ENCODE results near the gene SELENOO.
A peak's percentile ranks its signal among the peaks of the same experiment; 100 is the strongest.

SELENOO gene

GRCh38 chr22:50170453-50171318, 30.1 kb upstream of the SELENOO start, which contains the start of gene PANX2:
Gene PANX2 (plus strand): TSS chr22:50170731. CDS start chr22:50170731, 0 bp downstream.
- in situ Hi-C loops (cut with MboI; ENCODE audit: low pct_unique_long_range_greater_than_20kb, low sequenced_read_pairs), result no loop called here
- DNase-seq, result no peak

DNA sequence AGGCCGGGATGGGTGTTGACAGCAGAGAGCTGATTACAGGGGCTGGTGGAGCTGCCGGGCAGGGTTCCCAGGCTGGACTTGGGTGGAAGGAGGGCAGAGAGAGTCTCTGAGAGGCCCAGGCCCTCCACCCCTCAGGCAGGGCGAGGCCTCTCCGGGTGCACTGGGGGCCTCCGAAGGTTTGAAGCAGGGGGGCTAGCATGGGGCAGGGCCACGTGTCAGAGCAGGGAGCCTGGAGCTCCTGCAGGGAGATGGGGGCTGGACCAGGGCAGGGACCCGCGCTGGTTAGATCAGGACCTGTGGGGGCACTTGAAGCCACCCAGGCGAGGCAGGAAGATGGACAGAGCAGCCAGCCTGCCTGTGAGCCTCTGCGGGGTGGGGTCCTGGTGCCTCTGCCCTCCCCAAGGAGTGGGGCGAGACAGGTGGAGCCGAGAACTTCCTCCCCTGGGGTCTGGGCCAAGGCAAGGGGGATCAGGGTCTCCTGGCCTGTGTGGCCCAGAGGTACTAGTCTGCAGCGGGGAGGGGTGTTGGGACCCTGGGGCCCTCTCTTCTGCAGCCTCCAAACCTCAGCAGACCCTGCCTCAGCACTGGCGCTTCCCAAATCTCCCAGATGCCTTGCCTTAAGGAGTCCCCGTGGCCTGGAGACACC, 29.4 kb upstream of the SELENOO start:
- no peak for DNase-seq
- in situ Hi-C loops (cut with MboI; ENCODE audit: low pct_unique_long_range_greater_than_20kb, low sequenced_read_pairs), result no loop called here

DNA sequence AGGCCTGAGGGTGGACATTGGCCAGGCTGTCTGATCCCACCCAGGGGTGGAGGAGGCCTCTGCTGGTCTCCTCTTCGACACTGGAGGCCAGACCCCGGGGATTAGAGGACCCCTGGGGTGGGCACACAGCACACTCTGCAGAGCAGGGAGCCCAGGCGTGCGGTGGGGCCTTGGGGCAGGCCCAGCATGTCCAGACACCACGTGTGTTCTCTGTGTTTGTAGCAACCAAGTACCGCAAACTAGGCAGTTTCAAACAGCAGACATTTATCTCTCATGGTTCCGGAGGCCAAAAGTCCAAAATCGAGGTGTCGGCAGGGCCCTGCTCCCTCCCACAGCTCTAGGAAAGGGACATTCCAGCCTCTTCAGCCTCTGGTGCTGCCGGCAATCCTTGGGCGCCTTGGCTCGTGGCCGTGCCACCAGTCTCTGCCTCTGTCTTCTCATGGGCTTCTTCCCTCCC, 28.8 kb upstream of the SELENOO start:
- no peak for DNase-seq
- in situ Hi-C loops (cut with MboI; ENCODE audit: low pct_unique_long_range_greater_than_20kb, low sequenced_read_pairs), result no loop called here

DNA sequence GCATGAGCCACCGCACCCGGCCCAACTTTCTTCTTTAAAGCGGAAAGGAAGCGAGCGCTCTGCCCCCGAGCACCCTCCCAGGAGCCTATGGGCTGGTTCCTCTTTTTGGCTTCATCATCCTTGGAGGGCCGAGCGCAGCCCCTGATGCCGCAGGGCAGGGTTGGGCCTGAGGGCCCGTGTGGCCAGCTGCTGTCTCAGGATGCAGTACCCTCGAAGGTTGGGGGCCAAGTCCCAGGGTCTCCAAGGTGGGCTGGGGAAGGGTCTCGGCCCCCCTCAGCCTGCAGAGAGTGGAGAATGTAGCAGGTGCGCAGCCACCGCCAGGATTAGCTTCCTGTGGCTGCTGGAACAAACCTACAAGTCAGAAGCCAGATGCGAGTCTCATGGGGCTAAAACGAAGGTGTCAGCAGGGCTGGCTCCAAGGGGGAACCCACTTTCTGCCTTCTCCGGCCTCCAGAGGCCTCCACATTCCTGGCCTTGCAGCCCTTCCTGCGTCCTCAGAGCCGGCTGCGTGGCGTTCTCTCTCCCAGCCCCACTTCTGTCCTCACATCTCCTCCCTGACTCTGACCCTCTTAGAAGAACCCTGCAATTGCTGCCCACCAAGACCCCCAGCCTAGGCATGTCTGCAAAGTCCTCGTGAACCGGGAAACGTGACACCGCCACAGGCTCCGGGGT, 27.4 kb upstream of the SELENOO start:
- in situ Hi-C loops (cut with MboI; ENCODE audit: low pct_unique_long_range_greater_than_20kb, low sequenced_read_pairs), result no loop called here

GRCh38 chr22:50173983-50174355, 26.8 kb upstream of the SELENOO start:
- in situ Hi-C loops (cut with MboI; ENCODE audit: low pct_unique_long_range_greater_than_20kb, low sequenced_read_pairs), result no loop called here
- DNase-seq, result no peak

More for the DNA sequence above, 27.4 kb upstream of the SELENOO start:
- peak; percentile 65 for DNase-seq

DNA sequence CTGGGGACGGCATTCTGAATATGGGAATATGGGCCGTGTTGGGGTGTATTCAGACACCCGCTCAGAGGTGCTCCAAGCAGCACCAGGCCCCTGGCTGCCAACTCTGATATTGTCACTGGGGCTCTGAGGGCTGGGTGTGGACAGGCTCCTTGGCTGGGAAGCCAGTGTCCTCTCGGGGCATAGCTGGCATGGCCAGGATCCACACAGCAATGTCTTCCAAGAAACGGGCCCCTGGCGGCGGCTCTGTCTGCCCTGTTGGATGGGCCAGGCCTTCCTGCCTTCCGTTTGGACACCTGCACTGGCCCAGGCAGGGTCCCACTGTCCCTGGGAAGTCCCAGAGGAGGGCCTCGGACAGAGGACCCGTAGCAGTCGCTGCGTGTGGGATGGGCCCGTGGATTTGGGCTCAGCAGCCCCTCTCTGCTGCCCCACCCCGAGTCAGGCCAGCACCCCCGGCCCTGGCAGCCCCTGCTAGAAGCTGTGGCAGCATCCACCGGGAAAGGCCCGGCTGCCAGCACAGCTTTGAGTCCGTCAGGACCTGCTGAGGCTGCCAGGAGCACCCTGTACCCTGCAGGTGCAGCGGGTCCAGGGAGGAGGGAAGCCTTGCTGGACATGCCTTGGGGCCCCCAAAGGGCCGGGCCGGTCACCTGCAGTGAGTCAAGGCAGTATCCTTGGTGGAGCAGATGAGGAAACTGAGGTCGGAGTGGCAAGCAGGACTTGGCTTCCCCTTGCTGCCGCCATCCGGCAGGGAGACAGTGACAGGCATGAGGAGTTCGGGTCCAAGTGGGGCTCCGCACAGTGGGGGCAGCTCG, 26.2 kb upstream of the SELENOO start:
- no peak for DNase-seq
- in situ Hi-C loops (cut with MboI; ENCODE audit: low pct_unique_long_range_greater_than_20kb, low sequenced_read_pairs), result no loop called here

GRCh38 chr22:50175191-50175461, 25.7 kb upstream of the SELENOO start:
- in situ Hi-C loops (cut with MboI; ENCODE audit: low pct_unique_long_range_greater_than_20kb, low sequenced_read_pairs), result no loop called here
- DNase-seq, result no peak

GRCh38 chr22:50175921-50176849, 24.6 kb upstream of the SELENOO start:
- in situ Hi-C loops (cut with MboI; ENCODE audit: low pct_unique_long_range_greater_than_20kb, low sequenced_read_pairs), result no loop called here

DNA sequence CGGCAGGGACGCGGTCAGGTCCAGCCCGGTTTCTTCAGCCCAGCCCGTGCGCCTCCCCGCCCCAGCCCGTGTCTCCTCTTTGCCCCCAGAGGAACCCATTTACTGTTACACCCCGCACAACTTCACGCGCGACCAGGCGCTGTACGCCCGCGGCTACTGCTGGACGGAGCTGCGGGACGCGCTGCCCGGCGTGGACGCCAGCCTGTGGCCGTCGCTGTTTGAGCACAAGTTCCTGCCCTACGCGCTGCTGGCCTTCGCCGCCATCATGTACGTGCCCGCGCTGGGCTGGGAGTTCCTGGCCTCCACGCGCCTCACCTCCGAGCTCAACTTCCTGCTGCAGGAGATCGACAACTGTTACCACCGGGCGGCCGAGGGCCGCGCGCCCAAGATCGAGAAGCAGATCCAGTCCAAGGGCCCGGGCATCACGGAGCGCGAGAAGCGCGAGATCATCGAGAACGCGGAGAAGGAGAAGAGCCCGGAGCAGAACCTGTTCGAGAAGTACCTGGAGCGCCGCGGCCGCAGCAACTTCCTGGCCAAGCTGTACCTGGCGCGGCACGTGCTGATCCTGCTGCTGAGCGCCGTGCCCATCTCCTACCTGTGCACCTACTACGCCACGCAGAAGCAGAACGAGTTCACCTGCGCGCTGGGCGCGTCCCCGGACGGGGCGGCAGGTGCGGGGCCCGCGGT, 23.8 kb upstream of the SELENOO start:
- in situ Hi-C loops (cut with MboI; ENCODE audit: low pct_unique_long_range_greater_than_20kb, low sequenced_read_pairs), result no loop called here
- no peak for DNase-seq

More at GRCh38 chr22:50175921-50176849, 24.6 kb upstream of the SELENOO start:
- no peak for DNase-seq

GRCh38 chr22:50177537-50178470, 23.0 kb upstream of the SELENOO start:
- DNase-seq, result no peak
- in situ Hi-C loops (cut with MboI; ENCODE audit: low pct_unique_long_range_greater_than_20kb, low sequenced_read_pairs), result no loop called here

GRCh38 chr22:50178471-50178864, 22.3 kb upstream of the SELENOO start:
- no peak for DNase-seq
- in situ Hi-C loops (cut with MboI; ENCODE audit: low pct_unique_long_range_greater_than_20kb, low sequenced_read_pairs), result no loop called here

DNA sequence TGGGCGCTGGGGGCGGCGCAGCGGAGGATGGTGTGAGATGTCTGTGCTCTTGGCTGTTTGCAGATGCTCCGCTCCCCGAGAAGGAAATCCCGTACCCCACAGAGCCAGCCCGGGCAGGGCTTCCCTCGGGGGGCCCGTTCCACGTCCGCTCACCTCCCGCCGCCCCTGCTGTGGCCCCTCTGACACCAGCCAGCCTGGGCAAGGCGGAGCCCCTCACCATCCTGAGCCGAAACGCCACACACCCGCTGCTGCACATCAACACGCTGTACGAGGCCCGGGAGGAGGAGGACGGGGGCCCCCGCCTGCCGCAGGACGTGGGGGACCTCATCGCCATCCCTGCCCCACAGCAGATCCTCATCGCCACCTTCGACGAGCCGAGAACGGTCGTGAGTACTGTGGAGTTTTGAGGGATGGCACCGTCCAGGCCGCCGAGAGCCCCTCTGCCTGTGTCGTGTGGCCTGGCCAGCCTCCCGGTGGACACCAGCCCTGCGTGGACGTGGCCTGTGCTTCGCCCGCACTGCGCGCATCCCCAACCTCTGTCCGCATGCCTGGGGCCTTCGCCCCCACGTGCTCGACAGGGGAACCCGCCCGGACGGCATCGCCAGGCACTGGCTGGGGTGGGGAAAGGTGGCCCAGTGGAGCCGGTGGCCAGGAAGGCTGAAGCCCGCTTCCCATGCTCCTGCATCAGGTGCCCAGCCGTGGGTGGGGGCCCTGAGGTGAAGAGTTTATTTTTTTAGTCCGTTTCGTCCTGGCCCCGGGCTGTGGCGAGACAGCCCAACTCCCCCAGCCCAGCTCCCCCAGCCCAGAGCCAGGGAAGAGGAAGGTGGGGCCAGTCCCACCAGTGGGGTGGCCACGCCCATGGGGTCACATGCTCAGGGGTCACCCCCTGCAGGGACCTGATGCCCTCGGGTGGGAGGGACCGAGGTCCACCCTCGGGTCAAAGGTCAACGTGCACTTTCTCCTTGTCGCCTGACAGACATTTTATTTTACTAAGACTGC, 21.6 kb upstream of the SELENOO start:
- in situ Hi-C loops (cut with MboI; ENCODE audit: low pct_unique_long_range_greater_than_20kb, low sequenced_read_pairs), result no loop called here
- no peak for DNase-seq

DNA sequence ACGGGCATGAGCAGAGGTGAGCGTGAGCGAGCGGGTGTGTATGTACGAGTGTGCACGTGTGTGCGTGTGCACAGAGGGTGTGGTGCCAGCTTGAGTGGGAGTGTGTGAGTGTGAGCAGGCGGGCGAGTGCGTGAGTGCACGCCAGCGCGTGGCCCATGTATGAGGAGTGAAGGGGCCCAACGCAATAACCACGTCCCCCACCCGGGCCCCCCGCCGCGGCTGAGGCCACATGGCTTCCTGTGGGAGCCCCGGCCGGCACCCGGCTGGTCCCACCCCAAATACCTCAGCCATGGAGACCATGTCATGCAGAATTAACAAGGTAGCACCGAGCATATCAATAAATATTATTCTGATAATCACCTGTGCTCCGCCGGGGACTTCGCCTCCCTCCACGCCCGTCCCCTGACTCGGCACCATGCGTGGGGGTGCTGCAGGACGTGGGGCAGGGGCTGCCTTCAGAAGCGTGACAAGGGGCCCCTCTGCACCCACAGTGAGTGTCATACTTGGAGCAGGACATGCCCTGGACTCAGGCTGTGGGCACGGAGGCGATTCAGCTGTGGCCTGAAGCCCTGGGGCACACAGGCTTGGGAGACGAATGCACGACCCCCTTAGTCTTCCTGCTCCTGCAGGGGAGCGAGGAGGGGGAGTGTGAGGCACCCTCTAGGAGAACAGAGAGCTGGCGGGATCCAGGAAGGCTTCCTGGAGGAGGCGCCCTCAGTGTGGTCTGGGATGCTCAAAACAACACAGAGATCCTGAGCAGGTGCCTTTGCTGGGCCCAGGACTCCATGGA, 20.7 kb upstream of the SELENOO start:
- in situ Hi-C loops (cut with MboI; ENCODE audit: low pct_unique_long_range_greater_than_20kb, low sequenced_read_pairs), result no loop called here
- DNase-seq, result no peak

DNA sequence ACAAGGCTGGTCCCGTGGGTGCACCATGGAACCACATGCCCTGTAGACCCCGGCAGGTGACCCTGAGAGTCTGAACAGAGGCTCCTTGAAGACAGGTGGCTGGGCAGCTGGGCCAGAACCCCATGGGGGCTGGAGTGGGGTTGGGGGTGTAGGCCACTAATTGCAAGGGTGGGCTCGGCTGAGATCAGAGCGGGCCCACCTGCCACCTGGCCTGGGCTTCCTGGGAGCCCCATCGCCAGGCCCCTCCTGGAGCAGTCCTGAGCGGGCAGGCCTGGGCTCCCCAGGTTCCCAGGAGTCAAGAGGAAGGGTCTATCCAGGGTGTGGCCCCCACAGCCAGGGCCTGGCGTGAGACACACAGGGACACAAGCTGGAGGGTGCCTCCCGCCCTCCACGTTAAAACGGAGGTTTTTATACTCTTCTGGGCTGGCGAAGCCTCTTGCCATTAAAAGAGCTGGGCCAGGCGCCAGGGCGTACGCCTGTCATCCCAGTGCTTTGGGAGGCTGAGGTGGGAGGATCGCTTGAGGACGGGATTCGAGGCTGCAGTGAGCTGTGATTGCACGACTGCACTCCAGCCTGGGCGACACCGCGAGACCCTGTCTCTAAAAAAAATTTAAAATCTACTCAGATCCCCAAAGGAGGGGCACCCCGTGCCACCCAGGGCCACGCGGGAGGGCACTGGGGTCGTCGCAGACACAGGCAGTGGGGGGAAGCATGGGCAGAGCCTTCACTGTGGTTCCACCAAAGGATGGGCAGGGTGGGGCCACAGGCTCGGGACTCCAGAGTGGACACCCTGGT, 19.9 kb upstream of the SELENOO start:
- in situ Hi-C loops (cut with MboI; ENCODE audit: low pct_unique_long_range_greater_than_20kb, low sequenced_read_pairs), result no loop called here
- DNase-seq, result no peak

Measured in KBM-7 (cell line).